ENCODE data around the gene OR6X1.
"Not testable (repeated sequence)": the region's sequence is repeated elsewhere in the genome, so short reads cannot be mapped to it uniquely, and the experiment has no call there.

The OR6X1 gene

GRCh38 chr11:123751781-123752180 is 2.5 kb downstream of the OR6X1 start:
- DNase-seq, result no peak

- not testable (repeated sequence) for DNase-seq
These were observed 6.0 kb downstream of the OR6X1 start for GRCh38 chr11:123748349-123748748.

- no peak for DNase-seq
These were observed 8.4 kb downstream of the OR6X1 start for GRCh38 chr11:123745764-123746451.

- DNase-seq, result no peak
These were observed 11.6 kb downstream of the OR6X1 start for GRCh38 chr11:123742724-123743120.

GRCh38 chr11:123742031-123742723 is 12.1 kb downstream of the OR6X1 start:
- DNase-seq, result no peak

GRCh38 chr11:123741159-123742030 is 12.9 kb downstream of the OR6X1 start, which contains the start of gene ZNF202:
TSS of gene ZNF202 (minus strand) at chr11:123741660. CDS start at chr11:123730888, 10,772 bp downstream.
- DNase-seq, result peak; percentile 77 to 87

- no peak for DNase-seq
These were observed 13.5 kb downstream of the OR6X1 start for GRCh38 chr11:123740787-123741158.

- DNase-seq, result no peak
These were observed 15.9 kb downstream of the OR6X1 start for GRCh38 chr11:123738374-123738773.

GRCh38 chr11:123736769-123737168 is 17.5 kb downstream of the OR6X1 start:
- DNase-seq, result no peak

- no peak for DNase-seq
These were observed 24.7 kb downstream of the OR6X1 start for GRCh38 chr11:123729602-123730001.

GRCh38 chr11:123725995-123726655 is 28.2 kb downstream of the OR6X1 start:
- no peak for DNase-seq

- no peak for DNase-seq
These were observed 34.9 kb downstream of the OR6X1 start for GRCh38 chr11:123719452-123719851.

GRCh38 chr11:123718469-123718868 is 35.8 kb downstream of the OR6X1 start:
- no peak for DNase-seq

- DNase-seq, result no peak
These were observed 36.3 kb downstream of the OR6X1 start for GRCh38 chr11:123718063-123718462.

- DNase-seq, result not testable (repeated sequence)
These were observed 41.7 kb downstream of the OR6X1 start for GRCh38 chr11:123712627-123713026.

- DNase-seq, result peak; percentile 57 to 58
These were observed 46.6 kb downstream of the OR6X1 start for GRCh38 chr11:123707606-123708205.

GRCh38 chr11:123707206-123707605 is 47.1 kb downstream of the OR6X1 start:
- no peak for DNase-seq

GRCh38 chr11:123704341-123704740 is 50.0 kb downstream of the OR6X1 start:
- no peak for DNase-seq

Data from SHP77 (cell line).